Central memory CD8-positive, alpha-beta T cell (primary cell): ENCODE measurements around the gene TRAF2.

Experiments
- ATAC-seq: fragments of 150-1000 bp; cut with Tn5 transposase; replicated peaks from 2 replicates; pipeline ENCODE4 v1.10.0; 2022; ENCODE audit warnings: mild to moderate bottlenecking, moderate FRiP score, moderate number of reproducible peaks; ENCODE audit not compliant: poor library complexity, severe bottlenecking; ENCODE audit errors: extremely low read depth
- DNase-seq, 2 donors: peaks; one replicate each; pipeline ENCODE4 v3.0.0; 2021; ENCODE audit warnings: low spot score in 2 of 2
- H3K27ac Mint-ChIP-seq: one replicate; pipeline ENCODE4 v1.8.0; 2022; ENCODE audit warnings: low read depth, mild to moderate bottlenecking, moderate library complexity, mixed read lengths
- H3K27me3 Mint-ChIP-seq: one replicate; pipeline ENCODE4 v1.8.0; 2022; ENCODE audit warnings: mixed read lengths
- H3K36me3 Mint-ChIP-seq: one replicate; pipeline ENCODE4 v1.8.0; 2022; ENCODE audit warnings: mild to moderate bottlenecking, moderate library complexity, mixed read lengths; ENCODE audit not compliant: insufficient read depth
- H3K4me1 Mint-ChIP-seq: one replicate; pipeline ENCODE4 v1.8.0; 2022; ENCODE audit warnings: mixed read lengths
- H3K4me3 Mint-ChIP-seq: one replicate; pipeline ENCODE4 v1.8.0; 2022; ENCODE audit warnings: mild to moderate bottlenecking, moderate library complexity, mixed read lengths
- H3K9me3 Mint-ChIP-seq: one replicate; pipeline ENCODE4 v1.8.0; 2022; ENCODE audit warnings: mixed read lengths

TRAF2 gene

GRCh38 chr9:136850866-136851775 is 35.2 kb upstream of the TRAF2 start:
- Mint-ChIP-seq H3K27ac (no peak overlapping the region), H3K36me3 (peaks cover 36% of the 10 kb centered on the region), H3K9me3 (no peaks in the 10 kb centered on the region), H3K27me3 (no peaks in the 10 kb centered on the region), H3K4me1 (peaks cover 18% of the 10 kb centered on the region), H3K4me3 (peak overlapping the region; percentile 91)
- ATAC-seq (no peak), DNase-seq (no peak)

- Mint-ChIP-seq H3K9me3 (no peaks in the 10 kb centered on the region), H3K4me1 (peaks cover 18% of the 10 kb centered on the region), H3K4me3 (peak within 1 kb of the TSS; percentile 91), H3K36me3 (peaks cover 29% of the 10 kb centered on the region), H3K27me3 (no peaks in the 10 kb centered on the region), H3K27ac (no peak within 1 kb of the TSS)
- ATAC-seq (no peak), DNase-seq (no peak)
These were observed 34.2 kb upstream of the TRAF2 start, which contains the start of gene MAMDC4 for GRCh38 chr9:136851941-136852663. Gene MAMDC4 (plus strand): TSS chr9:136852346. CDS start chr9:136852417, 71 bp downstream.

- H3K9me3 Mint-ChIP-seq, result no peaks in the 10 kb centered on the region
- no peaks in the 10 kb centered on the region for H3K27me3 Mint-ChIP-seq
- H3K36me3 Mint-ChIP-seq, result peaks cover 21% of the 10 kb centered on the region
- no peak overlapping the region for H3K4me3 Mint-ChIP-seq
- H3K4me1 Mint-ChIP-seq, result peaks cover 12% of the 10 kb centered on the region
- H3K27ac Mint-ChIP-seq, result no peak overlapping the region
- ATAC-seq, result no peak
- DNase-seq, result no peak
These were observed 33.4 kb upstream of the TRAF2 start for GRCh38 chr9:136852664-136853595.

GRCh38 chr9:136853596-136854112 is 32.7 kb upstream of the TRAF2 start:
- Mint-ChIP-seq H3K27me3 (no peaks in the 10 kb centered on the region), H3K36me3 (peaks cover 16% of the 10 kb centered on the region), H3K4me3 (no peak overlapping the region), H3K4me1 (peaks cover 6% of the 10 kb centered on the region), H3K27ac (no peak overlapping the region), H3K9me3 (no peaks in the 10 kb centered on the region)
- DNase-seq, result no peak
- ATAC-seq, result no peak

GRCh38 chr9:136854113-136854841 is 32.0 kb upstream of the TRAF2 start:
- H3K9me3 Mint-ChIP-seq, result no peaks in the 10 kb centered on the region
- no peaks in the 10 kb centered on the region for H3K27me3 Mint-ChIP-seq
- no peak overlapping the region for H3K4me3 Mint-ChIP-seq
- ATAC-seq, result no peak
- no peak overlapping the region for H3K27ac Mint-ChIP-seq
- peaks cover 11% of the 10 kb centered on the region for H3K36me3 Mint-ChIP-seq
- DNase-seq, result no peak
- no peaks in the 10 kb centered on the region for H3K4me1 Mint-ChIP-seq

GRCh38 chr9:136854842-136855460 is 31.4 kb upstream of the TRAF2 start:
- peaks cover 10% of the 10 kb centered on the region for H3K36me3 Mint-ChIP-seq
- no peaks in the 10 kb centered on the region for H3K27me3 Mint-ChIP-seq
- H3K4me3 Mint-ChIP-seq, result no peak overlapping the region
- no peak overlapping the region for H3K27ac Mint-ChIP-seq
- no peaks in the 10 kb centered on the region for H3K9me3 Mint-ChIP-seq
- ATAC-seq, result no peak
- no peak for DNase-seq
- no peaks in the 10 kb centered on the region for H3K4me1 Mint-ChIP-seq

- no peak overlapping the region for H3K4me3 Mint-ChIP-seq
These were observed 30.7 kb upstream of the TRAF2 start for GRCh38 chr9:136855461-136856078.

GRCh38 chr9:136856079-136856476 is 30.2 kb upstream of the TRAF2 start:
- Mint-ChIP-seq H3K9me3 (no peaks in the 10 kb centered on the region), H3K36me3 (peaks cover 8% of the 10 kb centered on the region), H3K4me1 (no peaks in the 10 kb centered on the region), H3K4me3 (no peak overlapping the region), H3K27ac (no peak overlapping the region), H3K27me3 (no peaks in the 10 kb centered on the region)
- no peak for DNase-seq
- ATAC-seq, result no peak

More at GRCh38 chr9:136855461-136856078, 30.7 kb upstream of the TRAF2 start:
- Mint-ChIP-seq H3K9me3 (no peaks in the 10 kb centered on the region), H3K27me3 (no peaks in the 10 kb centered on the region), H3K27ac (no peak overlapping the region), H3K4me1 (no peaks in the 10 kb centered on the region), H3K36me3 (peaks cover 8% of the 10 kb centered on the region)
- no peak for DNase-seq
- no peak for ATAC-seq

GRCh38 chr9:136856541-136857141 is 29.7 kb upstream of the TRAF2 start:
- Mint-ChIP-seq H3K36me3 (peaks cover 5% of the 10 kb centered on the region), H3K4me1 (no peaks in the 10 kb centered on the region), H3K27ac (no peak overlapping the region), H3K9me3 (no peaks in the 10 kb centered on the region), H3K4me3 (no peak overlapping the region), H3K27me3 (no peaks in the 10 kb centered on the region)
- DNase-seq (no peak), ATAC-seq (no peak)

- H3K4me1 Mint-ChIP-seq, result no peaks in the 10 kb centered on the region
- H3K27me3 Mint-ChIP-seq, result no peaks in the 10 kb centered on the region
- ATAC-seq, result no peak
- DNase-seq, result no peak
- peaks cover 8% of the 10 kb centered on the region for H3K36me3 Mint-ChIP-seq
- no peak overlapping the region for H3K27ac Mint-ChIP-seq
- no peaks in the 10 kb centered on the region for H3K9me3 Mint-ChIP-seq
- no peak overlapping the region for H3K4me3 Mint-ChIP-seq
These were observed 29.1 kb upstream of the TRAF2 start for GRCh38 chr9:136857166-136857565.
